Occipital lobe (tissue), 2 donors: ENCODE measurements around the gene CPNE4. TPM values are rescaled to one million over a fixed set of nuclear protein-coding genes. Genes with fewer than 3 reads are reported as not detected.

ENCODE experiments used
- DNase-seq: peaks from one replicate; lab custom pipeline; 2025; lab: John Stamatoyannopoulos, UW
- total RNA-seq: library from RNA; depleted of rRNA; stranded (reverse); fragments of >200 nt; gene quantifications from one replicate; pipeline ENCODE4 v1.2.3, GENCODE V29; 2014

Gene CPNE4
- total RNA-seq, 1 donor from 2014 or later = 3.4 TPM

DNA sequence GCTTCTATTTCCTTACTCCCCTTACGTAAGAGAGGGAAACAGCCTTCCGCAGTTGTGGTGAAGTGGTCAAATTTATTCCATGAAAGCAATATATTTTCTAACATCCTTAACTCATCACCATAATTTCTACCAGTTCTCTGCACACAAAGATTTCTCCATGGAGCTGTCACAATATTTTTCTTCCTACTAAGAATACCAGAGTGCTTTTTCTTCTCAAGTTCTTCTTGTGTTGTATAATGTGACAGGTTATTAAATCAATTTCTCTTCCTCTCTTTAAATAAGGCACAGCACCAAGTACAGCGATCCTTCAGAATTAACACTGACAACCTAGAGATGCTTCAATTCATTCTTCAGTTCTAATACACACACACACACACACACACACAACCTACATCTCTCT is 153.0 kb downstream of the CPNE4 start:
- no peak for DNase-seq

DNA sequence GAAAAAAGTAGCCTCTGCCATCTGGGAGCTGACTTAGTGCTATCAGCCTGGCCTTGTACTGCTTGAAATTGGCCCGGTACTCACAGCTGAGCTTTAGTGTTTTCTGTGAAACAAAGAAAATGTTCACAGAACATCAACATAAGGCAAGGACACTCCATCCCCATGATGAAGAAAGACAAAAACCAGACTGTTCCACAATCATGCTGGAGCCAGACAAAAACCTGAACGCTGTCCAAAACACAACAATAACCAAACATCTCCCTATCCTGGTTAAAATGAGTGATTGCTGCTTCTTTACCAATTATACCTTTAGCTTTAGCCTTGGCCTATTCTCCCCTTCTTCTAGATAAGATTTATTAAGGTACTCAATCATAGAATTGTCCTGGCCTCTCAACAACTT is 153.9 kb downstream of the CPNE4 start:
- DNase-seq = no peak

DNA sequence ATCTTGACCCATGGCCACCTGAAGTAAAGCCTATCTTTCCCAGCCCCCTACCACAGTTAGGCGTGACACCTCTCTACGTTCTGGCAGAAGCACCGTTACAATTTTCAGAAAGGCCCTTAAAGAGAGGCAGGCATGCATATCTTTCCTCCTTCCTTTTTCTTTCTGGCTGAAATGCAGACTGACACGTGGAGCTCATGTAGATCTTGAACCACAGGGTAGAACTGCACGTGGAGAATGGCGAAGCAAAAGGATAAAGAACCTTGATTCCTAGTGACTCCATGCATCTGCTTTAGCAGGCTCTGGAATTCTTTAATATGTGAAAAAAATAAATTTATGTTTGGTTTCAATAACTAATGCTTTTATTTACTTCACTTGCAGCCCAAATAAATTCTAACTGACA is 166.6 kb downstream of the CPNE4 start:
- no peak for DNase-seq

DNA sequence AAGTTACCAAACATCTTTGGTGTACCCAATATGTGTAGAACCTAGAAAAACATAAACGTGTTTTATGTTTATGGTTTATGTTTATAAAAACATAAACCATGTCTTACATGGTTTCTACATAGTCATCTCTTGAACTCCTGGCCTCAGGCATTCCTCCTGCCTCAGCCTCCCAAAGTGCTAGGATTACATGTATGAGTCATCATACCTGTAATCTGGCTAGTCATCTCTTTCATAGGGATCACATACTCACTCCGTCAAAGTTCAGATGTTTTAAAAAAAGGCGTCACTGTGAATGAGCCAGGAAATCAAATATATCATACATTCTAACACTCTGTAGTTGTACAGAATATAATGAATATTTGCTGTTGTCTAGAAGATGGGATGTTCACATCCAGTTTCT is 178.6 kb downstream of the CPNE4 start:
- no peak for DNase-seq

DNA sequence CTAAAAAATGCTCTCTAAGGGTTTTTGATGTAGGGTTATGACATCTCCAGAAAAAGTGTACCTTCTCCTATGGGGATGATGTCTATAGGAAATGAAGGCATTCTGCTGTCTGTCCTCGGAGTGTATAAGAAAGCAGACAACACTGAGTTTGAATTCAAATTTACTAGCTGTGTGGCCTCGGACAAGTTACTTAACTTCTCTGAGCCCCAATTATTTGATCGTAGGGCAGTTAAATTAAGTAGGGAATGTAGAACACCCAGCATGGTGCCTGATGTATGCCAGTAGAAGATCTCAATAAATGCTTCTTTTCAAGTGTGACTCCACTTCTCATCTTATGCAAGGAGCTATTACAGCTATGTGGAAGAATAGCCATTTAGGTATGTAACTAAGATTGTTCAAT is 184.6 kb downstream of the CPNE4 start:
- no peak for DNase-seq

DNA sequence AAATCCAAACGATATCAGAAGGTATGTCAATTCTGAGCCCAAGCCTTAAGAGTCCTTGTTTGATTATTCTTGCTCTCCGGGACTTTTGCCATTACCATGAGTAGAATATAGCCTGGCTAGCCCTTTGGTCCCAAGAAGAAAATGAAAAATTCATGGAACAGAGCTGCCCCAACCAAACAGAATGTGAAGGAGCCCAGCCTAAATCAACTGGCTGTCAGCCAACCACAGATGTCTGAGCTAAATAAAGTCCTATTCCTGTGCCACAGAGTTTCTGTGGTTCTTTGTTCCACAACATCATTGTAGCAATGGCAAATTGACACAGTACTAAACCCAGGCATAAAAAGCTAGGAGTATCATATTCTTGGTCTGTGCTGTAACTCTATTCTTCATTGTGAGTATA is 185.2 kb downstream of the CPNE4 start:
- DNase-seq = no peak

DNA sequence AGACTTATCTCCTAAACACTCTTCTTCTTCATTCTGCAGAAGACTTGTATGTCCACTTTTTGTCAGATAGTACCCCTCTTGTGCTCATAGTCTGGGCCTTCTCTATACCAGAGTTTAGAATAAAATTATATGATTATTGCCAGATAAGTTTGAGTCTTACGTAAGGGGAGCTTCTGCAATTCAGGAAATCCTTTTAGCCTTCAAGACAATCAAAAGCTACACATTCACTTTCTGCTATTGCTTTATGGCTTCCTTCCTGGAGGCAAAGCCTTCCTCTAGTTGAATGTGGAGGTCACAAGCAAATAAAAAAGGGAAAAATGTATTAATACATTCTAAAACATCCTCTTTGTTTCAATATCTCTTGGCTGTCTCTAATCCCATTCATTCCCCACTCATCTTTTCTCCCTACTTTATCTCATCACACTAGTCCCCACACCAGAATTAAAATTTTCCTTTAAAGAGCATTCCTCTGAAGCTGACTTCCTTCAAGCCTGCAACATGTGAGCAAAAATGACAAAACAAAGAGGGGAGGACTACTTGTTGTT is 186.8 kb downstream of the CPNE4 start:
- DNase-seq = no peak

DNA sequence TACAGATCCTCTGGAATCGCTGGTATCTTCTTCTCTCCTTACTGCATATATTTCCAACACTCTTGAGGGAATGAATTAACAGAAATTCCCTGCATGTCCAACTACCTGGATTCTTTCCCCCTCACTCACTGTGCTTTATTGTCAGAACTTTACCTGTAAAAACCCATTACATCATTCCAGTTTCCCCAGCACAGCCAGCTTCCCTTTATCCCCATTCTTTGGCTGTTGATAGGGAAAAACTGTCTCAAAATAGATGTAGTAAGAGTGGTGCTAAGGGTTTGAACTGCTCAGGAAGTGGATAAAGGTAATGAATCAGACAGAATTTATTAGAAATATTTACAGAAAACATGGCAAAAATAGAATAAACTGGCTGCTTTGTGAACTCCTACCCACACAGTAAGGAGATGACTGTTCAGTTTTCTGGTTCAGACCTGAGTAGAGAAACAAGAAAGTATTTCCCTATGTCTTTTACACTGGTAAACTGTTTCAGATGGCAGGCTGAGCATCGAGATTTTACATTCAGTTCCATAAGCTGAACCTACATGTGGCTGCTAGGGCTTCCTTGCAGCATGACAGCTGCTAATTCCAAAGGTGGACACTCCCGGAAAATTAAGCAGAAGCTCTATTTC is 188.4 kb downstream of the CPNE4 start:
- DNase-seq = no peak

DNA sequence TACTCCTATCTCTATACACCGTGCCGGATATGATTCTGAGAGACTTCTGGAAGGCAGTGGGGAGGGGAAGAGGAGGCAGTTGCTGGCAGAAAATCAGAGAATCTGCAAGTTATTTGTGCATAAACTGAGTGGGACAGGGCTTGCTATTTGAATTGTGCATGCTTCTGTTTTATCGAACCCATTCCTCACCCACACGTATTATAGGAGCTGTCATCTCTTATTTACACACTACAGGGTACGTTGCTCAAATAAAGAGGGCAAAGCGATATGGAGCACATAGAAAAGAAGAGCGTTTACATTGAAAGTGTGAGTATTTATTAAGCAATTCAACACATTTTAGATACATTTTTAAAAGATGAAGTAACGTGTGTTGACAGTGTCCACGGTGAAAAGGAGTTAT is 191.6 kb downstream of the CPNE4 start:
- DNase-seq = no peak

DNA sequence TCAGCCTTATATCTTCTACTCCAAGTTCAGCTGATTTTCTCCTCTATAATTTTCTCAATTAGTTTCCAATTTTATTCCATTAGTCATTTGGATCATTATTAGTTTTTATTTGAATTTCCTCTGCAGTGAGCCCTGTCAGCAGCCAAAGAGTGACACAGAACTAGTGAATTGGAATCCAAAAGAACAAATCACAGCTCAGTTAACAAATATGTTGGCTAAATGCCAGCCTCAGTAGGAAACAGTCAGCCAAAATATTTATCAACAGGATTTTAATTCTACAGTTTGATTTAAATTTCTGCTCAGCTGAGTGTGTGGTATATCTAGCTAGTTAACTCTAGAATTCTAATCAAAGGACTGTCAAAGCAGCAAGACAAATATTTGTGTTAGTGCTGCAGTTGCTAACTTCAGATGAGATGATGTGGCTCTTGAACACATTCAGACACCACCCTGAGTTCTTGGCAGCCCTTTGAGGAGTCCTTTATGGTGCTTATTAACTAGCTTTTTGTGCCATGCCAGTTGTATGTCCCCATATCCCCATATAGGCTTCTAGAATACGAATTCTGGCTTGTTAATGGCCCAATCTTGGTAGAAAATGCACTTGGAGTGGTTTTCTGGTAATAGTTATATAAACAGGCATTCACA is 194.5 kb downstream of the CPNE4 start:
- no peak for DNase-seq

DNA sequence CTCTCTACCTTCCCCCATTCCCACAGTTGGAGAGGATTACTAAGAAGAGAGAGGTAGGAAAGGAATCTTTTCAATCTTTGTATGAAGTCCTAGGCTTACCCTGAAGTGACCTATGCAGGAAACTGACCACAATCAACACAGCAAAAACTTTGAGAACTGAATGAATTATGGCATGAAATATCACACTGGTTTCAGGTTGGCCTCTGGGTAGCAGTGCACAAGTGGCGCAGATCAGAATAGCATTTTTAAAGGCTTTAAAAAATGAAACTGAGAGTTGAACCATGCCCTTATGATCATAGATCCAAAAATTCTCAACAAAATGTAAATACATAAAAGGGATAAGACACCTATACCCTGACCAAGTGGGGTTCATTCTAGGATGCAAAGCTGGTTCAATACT is 198.9 kb downstream of the CPNE4 start:
- no peak for DNase-seq

DNA sequence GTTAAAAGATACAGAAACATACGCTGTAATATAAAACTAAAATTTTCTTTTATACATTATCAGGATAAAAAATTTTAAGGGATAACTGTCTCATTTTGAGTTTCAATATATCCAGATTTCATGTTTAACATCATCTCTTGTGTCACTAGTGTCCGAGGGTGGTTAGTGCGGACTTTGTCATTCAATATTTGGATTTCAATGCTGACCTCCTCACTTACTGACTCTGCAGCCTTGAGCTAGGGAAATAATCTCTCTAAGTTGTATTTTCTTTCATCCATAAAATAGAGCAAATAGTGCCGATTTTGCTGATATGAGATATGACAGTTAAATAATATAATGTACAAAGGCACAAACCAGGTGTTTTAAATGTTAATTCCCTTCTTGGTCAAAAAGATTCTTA is 203.2 kb downstream of the CPNE4 start:
- no peak for DNase-seq

DNA sequence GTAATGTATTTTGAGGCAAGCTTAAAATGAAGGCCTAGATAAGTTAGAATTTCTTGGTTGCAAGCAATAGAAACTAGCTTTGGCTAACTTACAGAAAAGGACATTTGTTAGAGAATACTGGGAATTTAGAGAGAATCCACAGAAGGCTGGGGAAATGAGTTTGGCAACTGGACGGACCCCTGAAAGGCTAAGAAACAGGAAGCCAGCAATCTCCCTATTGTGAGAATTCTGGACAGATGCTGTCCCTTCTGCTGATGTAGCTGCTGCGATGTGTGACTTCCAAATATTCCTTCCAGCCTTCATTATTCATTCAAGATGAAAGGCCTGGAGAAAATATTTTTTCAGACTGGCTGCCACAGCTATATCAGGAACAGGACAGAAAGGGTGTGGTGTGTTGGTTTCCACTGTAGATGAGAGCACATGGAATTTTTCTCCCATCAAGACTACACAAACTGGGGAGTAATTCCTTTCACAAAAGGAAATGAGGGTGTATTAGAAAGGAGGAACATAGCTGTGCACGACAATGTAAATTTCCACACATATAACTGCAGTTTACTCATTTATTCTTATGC is 213.5 kb downstream of the CPNE4 start:
- no peak for DNase-seq

DNA sequence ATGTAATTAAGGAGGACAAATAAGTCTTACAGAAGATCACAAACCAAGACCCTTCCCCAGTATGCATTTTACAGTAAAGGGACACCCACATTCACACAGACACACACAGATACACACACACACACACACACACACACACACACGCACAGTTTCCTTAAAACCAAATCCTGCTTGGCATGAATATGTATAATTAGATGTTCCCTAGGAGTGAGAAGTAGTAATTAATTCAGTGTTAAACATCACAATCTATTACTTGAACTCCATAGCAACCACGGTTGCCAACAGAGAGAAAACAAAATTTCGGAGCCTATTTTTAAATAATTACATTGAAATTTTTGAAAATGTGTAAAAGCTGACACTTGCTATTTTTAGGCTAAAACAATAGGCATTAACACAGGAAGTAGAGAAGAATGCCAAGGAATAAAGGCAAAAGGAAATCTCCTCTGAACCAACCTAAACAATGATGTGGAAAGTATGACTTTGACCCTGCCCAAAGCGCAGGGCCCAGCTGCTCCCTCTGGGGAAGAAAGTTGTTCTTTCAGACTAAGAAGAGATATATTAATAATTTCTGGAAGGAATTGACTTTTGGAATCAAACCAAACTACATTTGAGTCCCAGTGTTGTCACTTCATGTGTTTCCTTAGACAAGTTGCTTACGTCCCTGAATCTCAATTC is 215.3 kb downstream of the CPNE4 start:
- no peak for DNase-seq

DNA sequence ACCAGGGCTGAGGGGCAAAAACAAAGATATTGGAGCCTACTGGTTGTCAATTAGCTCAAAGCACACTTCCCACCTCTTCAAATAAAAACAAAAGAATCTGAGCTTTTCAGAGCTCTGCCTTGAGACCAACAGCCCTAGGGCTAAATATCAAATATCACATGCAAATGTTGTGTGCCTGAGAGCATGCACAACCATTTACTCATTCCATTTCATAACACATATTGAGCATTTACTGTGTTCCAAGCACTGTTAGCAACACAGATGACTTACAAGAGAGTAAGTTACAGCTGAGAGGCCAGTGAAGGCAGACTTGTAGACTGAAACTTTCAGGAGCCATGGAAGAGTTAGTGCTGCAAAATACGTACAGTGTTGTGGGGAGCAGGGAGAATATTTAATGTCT is 222.4 kb downstream of the CPNE4 start:
- DNase-seq = no peak

DNA sequence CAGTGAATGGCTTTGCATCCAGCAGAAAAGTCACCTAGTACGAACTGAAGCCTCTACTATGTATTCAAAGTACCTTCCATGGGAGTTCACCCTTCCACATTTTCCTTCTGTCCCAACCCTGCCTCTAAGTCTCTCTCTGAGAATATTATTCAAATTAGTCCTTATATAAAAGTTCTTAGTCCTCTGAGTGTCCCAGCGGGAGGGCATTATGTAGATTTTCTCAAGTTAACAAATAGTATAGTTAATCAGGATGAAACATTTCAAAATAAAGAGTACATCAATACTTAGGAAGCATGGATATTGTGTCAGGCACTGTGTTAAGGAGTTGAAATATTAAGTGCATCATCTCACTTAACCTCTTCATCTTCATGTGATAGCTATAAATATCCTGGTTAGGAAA is 223.3 kb downstream of the CPNE4 start:
- DNase-seq = no peak

DNA sequence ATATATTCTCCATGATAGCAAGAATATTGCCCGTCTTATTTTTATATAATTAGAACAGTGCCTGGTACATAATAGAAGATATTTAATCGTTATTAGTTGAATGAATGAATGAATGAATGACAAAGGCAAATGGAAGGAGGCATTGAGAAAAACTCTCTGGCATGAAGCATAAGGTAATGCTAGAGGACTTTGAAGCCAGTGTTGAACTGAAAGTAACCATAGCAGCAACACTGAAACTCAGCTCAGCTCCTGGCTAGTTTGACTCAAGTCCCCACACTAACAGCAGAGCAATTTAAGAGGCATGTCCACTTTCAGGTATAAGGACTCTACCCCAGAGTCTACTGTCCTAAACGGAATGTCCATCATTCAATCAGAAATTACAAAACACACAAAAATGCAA is 227.0 kb downstream of the CPNE4 start:
- no peak for DNase-seq

DNA sequence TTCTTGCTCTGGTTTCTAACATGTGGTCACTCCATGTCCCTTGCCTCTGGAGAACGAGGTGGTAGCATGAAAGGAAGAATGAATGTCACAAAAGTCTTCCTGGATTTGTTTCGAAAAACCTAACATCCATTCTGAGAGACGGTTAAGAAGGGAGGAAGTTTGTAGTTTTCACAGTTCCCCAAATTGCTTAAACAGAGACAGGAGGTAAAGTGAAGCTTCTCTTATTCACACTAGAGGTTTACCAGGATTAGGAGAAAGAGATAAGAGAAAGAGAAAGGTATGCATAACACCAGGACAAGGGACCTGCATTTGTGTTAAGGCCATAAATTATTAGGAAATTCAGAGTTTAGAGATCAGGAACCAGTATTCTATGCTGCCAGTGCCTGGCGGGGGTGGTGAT is 228.1 kb downstream of the CPNE4 start:
- DNase-seq = no peak

DNA sequence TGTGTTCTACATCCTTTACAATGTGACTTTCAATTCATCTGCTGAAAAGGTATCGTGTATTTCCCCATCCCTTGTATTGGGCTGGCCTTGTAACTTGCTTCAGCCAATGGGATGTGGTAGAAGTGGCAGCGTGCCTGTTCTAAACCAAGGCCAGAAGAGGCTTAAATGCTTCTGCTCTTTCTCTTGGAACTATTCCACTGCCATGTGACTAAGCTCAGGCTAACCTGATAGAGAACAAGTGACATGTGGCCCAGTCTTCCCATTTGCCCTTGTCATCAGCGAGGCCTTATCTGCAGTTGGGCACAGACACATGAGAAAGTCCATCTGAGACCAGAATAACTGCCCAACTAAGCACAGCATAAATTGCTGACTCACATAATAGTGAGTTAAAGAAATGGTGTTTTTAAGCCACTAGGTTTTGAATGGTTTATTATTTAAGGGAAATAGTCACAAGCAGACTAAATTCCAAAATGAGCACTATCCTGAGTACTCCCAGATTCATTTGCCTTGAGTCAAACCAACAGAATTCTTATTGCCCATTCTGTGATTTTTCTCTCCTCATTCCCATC is 230.2 kb downstream of the CPNE4 start:
- DNase-seq = no peak

DNA sequence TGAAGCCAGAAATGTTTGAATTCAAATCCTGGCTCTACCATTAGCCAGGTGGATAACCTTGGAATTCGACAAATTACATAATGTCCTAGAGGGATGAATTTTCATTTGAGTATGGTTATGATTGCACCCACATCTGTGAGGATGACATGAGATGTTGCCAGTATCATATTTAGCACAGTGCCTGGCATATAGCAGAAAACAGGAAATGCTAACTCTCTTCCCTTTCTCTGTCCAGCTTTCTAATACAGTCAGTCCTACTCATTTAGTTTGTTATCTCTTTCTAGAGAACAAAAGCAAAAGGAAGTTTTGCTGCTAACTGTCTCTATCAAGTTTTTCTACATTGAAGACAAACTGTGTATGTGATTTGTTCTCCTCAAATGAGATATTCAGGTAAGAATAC is 231.7 kb downstream of the CPNE4 start:
- no peak for DNase-seq

DNA sequence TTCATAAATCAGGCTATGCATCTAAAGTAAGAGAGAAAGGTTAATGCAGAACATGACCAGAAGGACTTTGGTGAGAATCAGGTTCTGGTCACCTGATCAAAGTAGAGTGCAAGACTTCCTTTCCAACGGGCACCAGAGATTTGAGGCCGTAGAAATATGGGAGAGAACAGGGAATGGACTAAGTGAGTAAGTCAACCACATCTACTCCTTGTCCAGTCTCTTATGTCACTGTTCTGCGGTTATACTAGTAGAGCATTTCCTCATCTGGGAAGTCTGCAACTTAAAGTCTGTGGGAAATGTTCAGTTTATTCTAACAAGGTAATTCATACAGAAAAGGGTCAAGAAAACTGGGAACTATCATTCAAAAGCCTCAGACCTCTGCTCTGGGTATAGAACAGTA is 232.8 kb downstream of the CPNE4 start:
- no peak for DNase-seq

DNA sequence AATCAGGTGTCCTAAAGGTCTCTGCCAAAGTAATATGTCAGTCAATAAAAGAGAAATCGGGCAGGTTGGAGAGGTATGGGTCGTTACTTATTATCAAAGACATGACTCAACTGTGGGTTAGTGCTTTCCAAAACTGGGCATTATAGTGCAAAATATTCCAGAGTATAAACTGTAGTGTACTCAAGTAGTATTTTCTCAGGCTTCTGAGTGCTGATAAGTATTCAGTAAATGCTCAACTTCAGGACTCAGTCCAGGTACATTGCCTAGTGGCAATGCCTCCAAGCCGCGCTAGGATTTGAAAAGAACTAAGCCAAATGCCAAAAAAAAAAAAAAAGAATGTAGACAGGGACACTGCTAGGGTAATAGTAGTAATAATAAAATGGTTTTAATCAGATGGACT is 233.2 kb downstream of the CPNE4 start:
- no peak for DNase-seq
